Activated CD4-positive, CD25-positive, alpha-beta regulatory T cell treated with anti-CD3 and anti-CD28 coated beads, Interleukin-2, amount 50 U/mL, for 16 hours (primary cell): Measurements from ENCODE around the gene NDUFAF3.

Experiments
- DNase-seq: peaks from one replicate; pipeline ENCODE4 v3.0.0-alpha.2; 2020; ENCODE audit warnings: low read depth, low spot score

The NDUFAF3 gene

DNA sequence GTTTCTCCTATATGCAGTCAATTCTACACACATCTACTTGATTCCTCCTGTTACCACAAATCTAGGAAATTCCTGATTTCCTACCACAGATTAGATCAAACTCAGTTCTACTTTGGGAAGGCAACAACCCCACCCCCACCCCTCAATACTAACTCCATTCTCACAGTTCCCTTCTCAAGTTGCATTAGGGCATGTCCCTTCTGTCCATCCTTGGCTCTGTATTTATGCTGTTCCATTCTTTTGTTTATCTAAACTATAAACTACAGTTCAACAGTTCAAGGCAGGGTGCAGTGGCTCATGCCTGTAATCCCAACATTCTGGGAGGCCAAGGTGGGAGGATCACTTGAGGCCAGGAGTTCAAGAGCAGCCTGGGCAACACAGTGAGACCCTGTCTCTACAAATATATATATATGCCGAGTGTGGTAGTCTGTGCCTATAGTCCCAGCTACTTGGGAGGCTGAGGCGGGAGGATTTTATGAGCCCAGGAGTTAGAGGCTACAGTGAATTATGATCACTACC lies 32.5 kb downstream of the NDUFAF3 start:
- DNase-seq = no peak

DNA sequence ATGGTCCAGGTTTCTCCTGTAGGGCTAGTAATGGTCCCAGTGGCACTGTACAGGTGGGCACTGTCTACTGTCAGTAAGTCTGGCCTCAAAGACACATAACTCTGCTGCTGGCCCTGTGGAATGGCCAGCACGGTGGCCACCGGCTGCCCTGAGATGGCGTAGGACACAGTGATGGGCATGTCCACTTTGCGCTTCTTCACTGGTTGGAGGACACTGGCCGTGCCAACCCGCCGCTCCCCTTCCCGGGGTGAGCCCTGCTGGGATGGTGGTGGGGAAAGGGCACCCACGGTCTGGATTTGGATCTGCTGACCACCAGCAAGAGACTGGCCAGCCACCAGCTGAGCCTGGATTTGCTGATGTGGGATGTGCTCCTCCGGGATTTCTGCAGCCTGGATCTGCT lies 35.3 kb downstream of the NDUFAF3 start:
- DNase-seq = no peak

DNA sequence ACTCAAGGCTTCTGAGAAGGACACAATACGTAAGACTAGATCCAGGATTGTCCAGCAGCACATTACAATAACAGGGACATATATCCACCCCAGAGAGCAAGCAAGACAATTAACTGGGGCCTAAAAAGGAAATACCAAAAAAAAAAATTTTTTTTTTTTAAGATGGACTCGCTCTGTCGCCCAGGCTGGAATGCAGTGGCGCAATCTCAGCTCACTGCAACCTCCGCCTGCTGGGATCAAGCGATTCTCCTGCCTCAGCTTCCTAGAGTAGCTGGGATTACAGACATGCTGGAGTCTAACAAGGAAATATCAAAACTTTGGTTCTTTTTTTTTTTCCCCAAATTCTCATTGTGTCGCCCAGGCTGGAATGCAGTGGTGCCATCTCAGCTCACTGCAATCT lies 36.1 kb downstream of the NDUFAF3 start:
- no peak for DNase-seq
